Measurements from ENCODE around the gene GPR108. TPM values are rescaled to one million over a fixed set of nuclear protein-coding genes. Genes with fewer than 3 reads are reported as not detected.

The GPR108 gene
- total and polyA plus RNA-seq, 2 of the 13 experiments (the other 11 are each of a cell fraction or from before 2014, with no cell fraction given), result 36.4 to 63.0 TPM

- peak; percentile 7; the same call in 1 of the 2 replicates for TF ChIP-seq TFDP2 (CRISPR knock-in tag; IDR thresholded peaks at IDR 0.05)
- 0 out of 2 replicates have a peak, but pooled peaks have one; percentile 46 for TF ChIP-seq BRCA1 (CRISPR knock-in tag; IDR thresholded peaks at IDR 0.05)
- TF ChIP-seq ZNF672 (CRISPR knock-in tag; IDR thresholded peaks at IDR 0.05), result no peak
- TF ChIP-seq ZBTB37 (CRISPR knock-in tag; IDR thresholded peaks at IDR 0.05), result no peak
- no peak for TF ChIP-seq KAT2B (IDR thresholded peaks at IDR 0.05; ENCODE audit: borderline replicate concordance, low read depth, low read length)
- TF ChIP-seq AKAP8 (CRISPR knock-in tag; IDR thresholded peaks at IDR 0.05), result no peak; the same call in 1 of the 2 replicates
- TF ChIP-seq ZSCAN30 (CRISPR knock-in tag; IDR thresholded peaks at IDR 0.05), result no peak
- TF ChIP-seq SMAD1 (CRISPR knock-in tag; IDR thresholded peaks at IDR 0.05; ENCODE audit: borderline replicate concordance, low read depth), result no peak; the same call in 1 of the 2 replicates
- no peak for TF ChIP-seq MIER2 (CRISPR knock-in tag; IDR thresholded peaks at IDR 0.05)
- TF ChIP-seq ZNF468 (CRISPR knock-in tag; IDR thresholded peaks at IDR 0.05), result no peak
- no peak for TF ChIP-seq NPAS2 (CRISPR knock-in tag; IDR thresholded peaks at IDR 0.05; ENCODE audit: borderline replicate concordance)
- TF ChIP-seq ZNF264 (CRISPR knock-in tag; IDR thresholded peaks at IDR 0.05), result peak; percentile 87
- no peak for TF ChIP-seq THYN1 (CRISPR knock-in tag; IDR thresholded peaks at IDR 0.05; ENCODE audit: borderline replicate concordance, low read depth)
- TF ChIP-seq, protein P1, sequence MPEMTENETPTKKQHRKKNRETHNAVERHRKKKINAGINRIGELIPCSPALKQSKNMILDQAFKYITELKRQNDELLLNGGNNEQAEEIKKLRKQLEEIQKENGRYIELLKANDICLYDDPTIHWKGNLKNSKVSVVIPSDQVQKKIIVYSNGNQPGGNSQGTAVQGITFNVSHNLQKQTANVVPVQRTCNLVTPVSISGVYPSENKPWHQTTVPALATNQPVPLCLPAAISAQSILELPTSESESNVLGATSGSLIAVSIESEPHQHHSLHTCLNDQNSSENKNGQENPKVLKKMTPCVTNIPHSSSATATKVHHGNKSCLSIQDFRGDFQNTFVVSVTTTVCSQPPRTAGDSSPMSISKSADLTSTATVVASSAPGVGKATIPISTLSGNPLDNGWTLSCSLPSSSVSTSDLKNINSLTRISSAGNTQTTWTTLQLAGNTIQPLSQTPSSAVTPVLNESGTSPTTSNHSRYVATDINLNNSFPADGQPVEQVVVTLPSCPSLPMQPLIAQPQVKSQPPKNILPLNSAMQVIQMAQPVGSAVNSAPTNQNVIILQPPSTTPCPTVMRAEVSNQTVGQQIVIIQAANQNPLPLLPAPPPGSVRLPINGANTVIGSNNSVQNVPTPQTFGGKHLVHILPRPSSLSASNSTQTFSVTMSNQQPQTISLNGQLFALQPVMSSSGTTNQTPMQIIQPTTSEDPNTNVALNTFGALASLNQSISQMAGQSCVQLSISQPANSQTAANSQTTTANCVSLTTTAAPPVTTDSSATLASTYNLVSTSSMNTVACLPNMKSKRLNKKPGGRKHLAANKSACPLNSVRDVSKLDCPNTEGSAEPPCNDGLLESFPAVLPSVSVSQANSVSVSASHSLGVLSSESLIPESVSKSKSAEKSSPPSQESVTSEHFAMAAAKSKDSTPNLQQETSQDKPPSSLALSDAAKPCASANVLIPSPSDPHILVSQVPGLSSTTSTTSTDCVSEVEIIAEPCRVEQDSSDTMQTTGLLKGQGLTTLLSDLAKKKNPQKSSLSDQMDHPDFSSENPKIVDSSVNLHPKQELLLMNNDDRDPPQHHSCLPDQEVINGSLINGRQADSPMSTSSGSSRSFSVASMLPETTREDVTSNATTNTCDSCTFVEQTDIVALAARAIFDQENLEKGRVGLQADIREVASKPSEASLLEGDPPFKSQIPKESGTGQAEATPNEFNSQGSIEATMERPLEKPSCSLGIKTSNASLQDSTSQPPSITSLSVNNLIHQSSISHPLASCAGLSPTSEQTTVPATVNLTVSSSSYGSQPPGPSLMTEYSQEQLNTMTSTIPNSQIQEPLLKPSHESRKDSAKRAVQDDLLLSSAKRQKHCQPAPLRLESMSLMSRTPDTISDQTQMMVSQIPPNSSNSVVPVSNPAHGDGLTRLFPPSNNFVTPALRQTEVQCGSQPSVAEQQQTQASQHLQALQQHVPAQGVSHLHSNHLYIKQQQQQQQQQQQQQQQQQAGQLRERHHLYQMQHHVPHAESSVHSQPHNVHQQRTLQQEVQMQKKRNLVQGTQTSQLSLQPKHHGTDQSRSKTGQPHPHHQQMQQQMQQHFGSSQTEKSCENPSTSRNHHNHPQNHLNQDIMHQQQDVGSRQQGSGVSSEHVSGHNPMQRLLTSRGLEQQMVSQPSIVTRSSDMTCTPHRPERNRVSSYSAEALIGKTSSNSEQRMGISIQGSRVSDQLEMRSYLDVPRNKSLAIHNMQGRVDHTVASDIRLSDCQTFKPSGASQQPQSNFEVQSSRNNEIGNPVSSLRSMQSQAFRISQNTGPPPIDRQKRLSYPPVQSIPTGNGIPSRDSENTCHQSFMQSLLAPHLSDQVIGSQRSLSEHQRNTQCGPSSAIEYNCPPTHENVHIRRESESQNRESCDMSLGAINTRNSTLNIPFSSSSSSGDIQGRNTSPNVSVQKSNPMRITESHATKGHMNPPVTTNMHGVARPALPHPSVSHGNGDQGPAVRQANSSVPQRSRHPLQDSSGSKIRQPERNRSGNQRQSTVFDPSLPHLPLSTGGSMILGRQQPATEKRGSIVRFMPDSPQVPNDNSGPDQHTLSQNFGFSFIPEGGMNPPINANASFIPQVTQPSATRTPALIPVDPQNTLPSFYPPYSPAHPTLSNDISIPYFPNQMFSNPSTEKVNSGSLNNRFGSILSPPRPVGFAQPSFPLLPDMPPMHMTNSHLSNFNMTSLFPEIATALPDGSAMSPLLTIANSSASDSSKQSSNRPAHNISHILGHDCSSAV (CRISPR knock-in tag; IDR thresholded peaks at IDR 0.05; ENCODE audit: borderline replicate concordance), result no peak
- TF ChIP-seq ZBTB7A (CRISPR knock-in tag; IDR thresholded peaks at IDR 0.05), result peak; percentile 94
- no peak; the same call in none of the 2 replicates for TF ChIP-seq ZNF335 (CRISPR knock-in tag; IDR thresholded peaks at IDR 0.05)
- TF ChIP-seq IKZF1 (IDR thresholded peaks at IDR 0.05), result no peak
- peak; percentile 71 for TF ChIP-seq TEAD3 (CRISPR knock-in tag; optimal IDR thresholded peaks at IDR 0.05; ENCODE audit: borderline replicate concordance)
- no peak for TF ChIP-seq TCF7 (IDR thresholded peaks at IDR 0.05; ENCODE audit: low read depth)
These were observed 750 bp upstream of the GPR108 start (continued) for GRCh38 chr19:6737873-6738786.
